Measurements from ENCODE around the gene DNAJA2.

The DNAJA2 gene

GRCh38 chr16:46928811-46929210, 44.7 kb downstream of the DNAJA2 start:
- DNase-seq (ENCODE audit: low read depth) = no peak

GRCh38 chr16:46927273-46927672, 46.2 kb downstream of the DNAJA2 start:
- DNase-seq (ENCODE audit: low read depth) = no peak

GRCh38 chr16:46926470-46927225, 46.8 kb downstream of the DNAJA2 start:
- DNase-seq (ENCODE audit: low read depth) = no peak

- no peak for DNase-seq (ENCODE audit: low read depth)
Observed at GRCh38 chr16:46924402-46924801, 49.1 kb downstream of the DNAJA2 start.

- no peak for DNase-seq (ENCODE audit: low read depth)
Observed at GRCh38 chr16:46923513-46924295, 49.8 kb downstream of the DNAJA2 start.

GRCh38 chr16:46922239-46922638, 51.2 kb downstream of the DNAJA2 start:
- DNase-seq (ENCODE audit: low read depth) = no peak

- DNase-seq (ENCODE audit: low read depth) = no peak
Observed at GRCh38 chr16:46920402-46921068, 52.9 kb downstream of the DNAJA2 start.

GRCh38 chr16:46918905-46919792, 54.3 kb downstream of the DNAJA2 start:
- DNase-seq (ENCODE audit: low read depth) = no peak

GRCh38 chr16:46918400-46918799, 55.1 kb downstream of the DNAJA2 start:
- DNase-seq (ENCODE audit: low read depth) = no peak

- no peak for DNase-seq (ENCODE audit: low read depth)
Observed at GRCh38 chr16:46916980-46917379, 56.5 kb downstream of the DNAJA2 start.

GRCh38 chr16:46915483-46916025, 57.9 kb downstream of the DNAJA2 start:
- DNase-seq (ENCODE audit: low read depth) = no peak

- DNase-seq (ENCODE audit: low read depth) = no peak
Observed at GRCh38 chr16:46914556-46915201, 58.8 kb downstream of the DNAJA2 start.

GRCh38 chr16:46911650-46912049, 61.8 kb downstream of the DNAJA2 start:
- DNase-seq (ENCODE audit: low read depth) = no peak

- DNase-seq (ENCODE audit: low read depth) = no peak
Observed at GRCh38 chr16:46911038-46911437, 62.4 kb downstream of the DNAJA2 start.

GRCh38 chr16:46908540-46909372, 64.7 kb downstream of the DNAJA2 start:
- peak; percentile 39 for DNase-seq (ENCODE audit: low read depth)

GRCh38 chr16:46907061-46907774, 66.3 kb downstream of the DNAJA2 start:
- DNase-seq (ENCODE audit: low read depth) = no peak

GRCh38 chr16:46906360-46907060, 67.0 kb downstream of the DNAJA2 start:
- no peak for DNase-seq (ENCODE audit: low read depth)
